Activated T-cell treated with anti-CD3 and anti-CD28 coated beads, Interleukin-2, amount 50 U/mL, for 72 hours (primary cell): Measurements from ENCODE around the gene SFXN3. TPM values are rescaled to one million over a fixed set of nuclear protein-coding genes. Genes with fewer than 3 reads are reported as not detected.

Experiments
- ATAC-seq, 2 donors: fragments of 150-1000 bp; cut with Tn5 transposase; replicated peaks in 1 of 2; 2 replicates each; pipeline ENCODE4 v1.10.0; 2021; ENCODE audit warnings: moderate library complexity in 2 of 2, mild to moderate bottlenecking in 1 of 2
- DNase-seq, 2 donors: peaks; one replicate each; pipeline ENCODE4 v3.0.0; 2021 to 2022; ENCODE audit warnings: mixed read lengths in 1 of 2
- H3K27ac Mint-ChIP-seq: one replicate; pipeline ENCODE4 v1.8.0; 2022; ENCODE audit warnings: mild to moderate bottlenecking, moderate library complexity, mixed read lengths
- H3K27me3 Mint-ChIP-seq: one replicate; pipeline ENCODE4 v1.8.0; 2022; ENCODE audit warnings: low read depth, mixed read lengths
- H3K36me3 Mint-ChIP-seq, 2 donors: one replicate each; pipeline ENCODE4 v1.8.0; 2022; ENCODE audit warnings: mixed read lengths in 2 of 2, mild to moderate bottlenecking in 1 of 2; ENCODE audit not compliant: insufficient read depth in 2 of 2
- H3K4me1 Mint-ChIP-seq: one replicate; pipeline ENCODE4 v1.8.0; 2022; ENCODE audit warnings: low read depth, mixed read lengths
- H3K4me3 Mint-ChIP-seq, 2 donors: one replicate each; pipeline ENCODE4 v1.8.0; 2022; ENCODE audit warnings: mild to moderate bottlenecking in 2 of 2, mixed read lengths in 2 of 2, moderate library complexity in 2 of 2
- H3K9me3 Mint-ChIP-seq, 2 donors: one replicate each; pipeline ENCODE4 v1.8.0; 2022; ENCODE audit warnings: mixed read lengths in 2 of 2
- total RNA-seq, 2 donors: library from RNA; stranded (reverse); gene quantifications; one replicate each; pipeline ENCODE4 v1.2.3, GENCODE V29; 2022

The SFXN3 gene
- total RNA-seq, 2 donors from 2014 or later: 23.5 to 24.2 TPM

DNA sequence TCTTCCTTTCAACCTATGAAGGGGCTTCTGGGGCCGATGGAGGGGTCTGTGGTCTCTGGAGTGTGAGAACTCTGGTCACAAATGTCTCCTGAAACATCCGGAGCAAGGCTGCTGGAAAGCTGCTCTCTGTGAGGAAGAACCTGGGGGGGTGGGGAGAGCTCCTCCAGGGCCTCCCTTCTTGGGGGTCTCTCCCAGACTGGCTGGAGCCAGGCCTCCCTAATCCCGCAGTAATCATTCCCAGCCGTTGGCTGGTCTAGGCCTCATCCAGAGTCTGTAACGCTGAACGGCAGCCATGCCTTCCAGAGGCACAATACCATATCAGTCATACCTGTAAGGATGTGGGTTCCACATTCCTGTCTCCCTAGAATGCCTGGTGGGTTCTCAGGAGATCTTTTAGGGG, 35.9 kb upstream of the SFXN3 start:
- H3K4me3 Mint-ChIP-seq: no peak overlapping the region
- H3K27ac Mint-ChIP-seq: no peak overlapping the region

GRCh38 chr10:100996678-100997359, 34.2 kb upstream of the SFXN3 start:
- ATAC-seq (peak; percentile 40 to 49), DNase-seq (peak; percentile 52 to 55)
- Mint-ChIP-seq H3K4me3 (peak overlapping the region; percentile 80 to 86), H3K36me3 (peaks cover 0 to 6% of the 10 kb centered on the region in 2 donors), H3K9me3 (no peaks in the 10 kb centered on the region), H3K4me1 (peaks cover 26% of the 10 kb centered on the region), H3K27me3 (no peaks in the 10 kb centered on the region), H3K27ac (peak overlapping the region; percentile 78)

More for the DNA sequence above, 35.9 kb upstream of the SFXN3 start:
- peaks cover 7 to 16% of the 10 kb centered on the region in 2 donors for H3K36me3 Mint-ChIP-seq
- H3K9me3 Mint-ChIP-seq: no peaks in the 10 kb centered on the region
- DNase-seq: no peak
- H3K27me3 Mint-ChIP-seq: no peaks in the 10 kb centered on the region
- peaks cover 40% of the 10 kb centered on the region for H3K4me1 Mint-ChIP-seq
- ATAC-seq: no peak

GRCh38 chr10:100997360-100998182, 33.5 kb upstream of the SFXN3 start:
- H3K27me3 Mint-ChIP-seq: no peaks in the 10 kb centered on the region
- DNase-seq: peak; percentile 79 to 88
- peaks cover 0 to 6% of the 10 kb centered on the region in 2 donors for H3K36me3 Mint-ChIP-seq
- peaks cover 26% of the 10 kb centered on the region for H3K4me1 Mint-ChIP-seq
- no peaks in the 10 kb centered on the region for H3K9me3 Mint-ChIP-seq
- peak overlapping the region; percentile 76 for H3K27ac Mint-ChIP-seq
- peak overlapping the region; percentile 80 to 86 for H3K4me3 Mint-ChIP-seq
- peak; percentile 60 to 63 for ATAC-seq

DNA sequence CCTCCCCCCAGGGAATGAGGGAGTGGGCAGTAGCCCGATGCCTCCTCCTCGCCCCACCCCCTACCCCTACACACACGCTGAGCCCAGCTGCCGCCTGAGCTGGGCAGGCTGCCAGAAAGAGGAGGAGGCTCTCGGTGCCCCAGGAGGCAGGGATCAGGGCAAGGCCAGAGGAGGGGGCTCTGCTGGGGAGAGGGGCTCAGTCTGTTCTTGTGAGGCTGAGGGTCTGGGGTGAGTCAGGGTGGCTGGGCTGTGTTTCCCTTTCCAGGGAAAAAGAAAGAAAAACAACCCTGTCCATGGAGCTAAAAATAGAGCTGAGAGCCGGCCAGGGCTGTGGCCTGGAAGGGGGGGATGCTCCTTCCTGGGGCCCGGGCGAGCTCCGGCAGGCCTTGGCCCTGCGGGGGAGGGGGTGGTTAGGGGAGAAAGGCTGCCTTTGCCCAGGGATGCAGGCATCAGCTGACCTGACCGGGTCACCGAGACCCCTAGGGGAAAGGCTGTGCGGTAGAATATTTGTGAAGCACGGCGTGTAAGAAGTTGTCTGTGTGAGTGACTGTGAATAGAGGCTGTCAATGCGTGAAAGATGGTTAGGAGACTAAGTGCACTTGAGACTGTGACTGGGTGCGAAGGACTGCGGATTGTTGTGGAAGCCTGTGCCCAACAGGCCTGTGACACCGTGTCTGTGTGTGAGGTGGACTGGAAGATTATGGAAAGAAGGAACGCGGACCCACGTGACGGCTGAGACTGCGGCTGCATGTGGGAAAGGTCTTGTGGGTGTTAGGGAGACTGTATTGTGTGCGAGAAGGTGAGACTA, 32.6 kb upstream of the SFXN3 start:
- ATAC-seq (peak; percentile 43 to 44), DNase-seq (peak; percentile 71 to 73)
- Mint-ChIP-seq H3K4me3 (peak overlapping the region; percentile 80 to 86), H3K36me3 (peaks cover 0 to 6% of the 10 kb centered on the region in 2 donors), H3K27me3 (no peaks in the 10 kb centered on the region), H3K27ac (peak overlapping the region; percentile 25), H3K4me1 (peaks cover 26% of the 10 kb centered on the region), H3K9me3 (no peaks in the 10 kb centered on the region)

GRCh38 chr10:100998991-100999741, 31.9 kb upstream of the SFXN3 start:
- Mint-ChIP-seq H3K4me3 (peak overlapping the region; percentile 80 to 86), H3K9me3 (no peaks in the 10 kb centered on the region), H3K4me1 (peaks cover 26% of the 10 kb centered on the region), H3K27ac (peak overlapping the region; percentile 25), H3K36me3 (peaks cover 0 to 6% of the 10 kb centered on the region in 2 donors), H3K27me3 (no peaks in the 10 kb centered on the region)
- ATAC-seq: peak; percentile 68 to 70
- DNase-seq: peak; percentile 84 to 90

DNA sequence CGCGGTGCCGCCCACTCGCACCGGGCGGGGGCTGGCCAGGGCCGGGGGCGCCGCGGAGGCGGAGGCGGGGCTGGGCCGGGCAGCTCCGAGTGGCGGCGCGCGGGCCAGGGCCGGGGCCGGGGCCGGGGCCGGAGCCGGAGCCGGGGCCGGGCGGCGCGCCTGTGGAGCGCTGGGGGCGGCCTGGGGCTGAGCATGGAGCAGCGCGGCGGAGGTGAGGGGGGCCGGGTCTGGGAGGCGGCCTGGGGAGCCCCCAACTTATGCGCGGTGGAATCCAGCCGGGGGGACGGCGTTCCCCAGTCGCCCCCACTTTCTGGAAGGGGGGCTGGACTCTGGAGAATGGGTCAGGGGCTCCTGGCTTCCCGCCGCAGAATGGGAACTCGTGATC, 31.3 kb upstream of the SFXN3 start, which contains the start of gene LZTS2:
Gene LZTS2, plus strand, starts transcription at position 67 of the 385 bp plus-strand sequence. CDS start 2,731 bp downstream, outside the sequence.
- DNase-seq (no peak), ATAC-seq (no peak)
- peak within 1 kb of the TSS; percentile 25 for H3K27ac Mint-ChIP-seq
- H3K27me3 Mint-ChIP-seq: no peaks in the 10 kb centered on the region
- peak within 1 kb of the TSS; percentile 80 to 86 for H3K4me3 Mint-ChIP-seq
- H3K36me3 Mint-ChIP-seq: peaks cover 0 to 3% of the 10 kb centered on the region in 2 donors
- H3K4me1 Mint-ChIP-seq: peaks cover 23% of the 10 kb centered on the region
- H3K9me3 Mint-ChIP-seq: no peaks in the 10 kb centered on the region

DNA sequence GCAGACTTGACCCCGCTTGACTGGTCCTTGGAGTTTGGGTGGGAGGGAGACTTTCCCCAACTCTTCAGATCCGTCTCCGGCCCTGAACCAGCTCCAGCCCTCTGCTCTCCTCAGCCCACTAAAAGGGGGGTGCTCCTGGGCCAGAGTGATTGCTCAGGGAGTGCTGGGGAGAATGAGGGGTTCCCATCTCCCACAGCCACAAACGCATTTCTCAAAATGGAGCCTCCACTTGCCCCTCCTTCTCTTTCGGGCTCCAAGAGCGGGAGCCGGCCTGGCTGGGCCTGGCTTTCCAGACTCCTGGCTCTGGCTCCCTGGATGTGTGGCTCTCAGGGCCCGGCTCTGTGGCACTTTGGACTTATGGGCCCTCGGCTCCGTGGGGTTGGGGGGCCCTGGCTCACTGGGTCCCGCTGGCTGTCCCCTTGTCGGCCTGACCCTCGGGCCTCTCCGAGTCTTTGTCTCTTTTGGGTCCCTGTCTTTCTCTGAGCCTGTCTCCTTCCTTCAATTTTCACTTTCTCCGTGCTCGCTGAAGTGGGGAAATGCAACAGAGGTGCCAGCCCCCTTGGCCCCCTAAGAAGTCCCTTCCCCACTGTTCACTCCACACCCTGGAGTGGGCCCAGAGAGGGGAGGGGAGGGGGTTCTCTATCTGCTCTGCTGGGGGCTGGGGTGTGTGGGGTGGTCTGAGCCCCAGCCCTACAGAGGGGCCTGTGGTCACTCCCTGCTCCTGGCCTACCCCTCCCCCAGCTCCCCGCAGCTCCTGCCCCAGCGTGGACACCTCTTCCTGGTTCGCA, 30.7 kb upstream of the SFXN3 start:
- Mint-ChIP-seq H3K4me1 (peaks cover 22% of the 10 kb centered on the region), H3K4me3 (peak overlapping the region; percentile 55 to 59), H3K9me3 (no peaks in the 10 kb centered on the region), H3K27ac (no peak overlapping the region), H3K27me3 (no peaks in the 10 kb centered on the region), H3K36me3 (peaks cover 0 to 2% of the 10 kb centered on the region in 2 donors)
- no peak for ATAC-seq
- DNase-seq: no peak

DNA sequence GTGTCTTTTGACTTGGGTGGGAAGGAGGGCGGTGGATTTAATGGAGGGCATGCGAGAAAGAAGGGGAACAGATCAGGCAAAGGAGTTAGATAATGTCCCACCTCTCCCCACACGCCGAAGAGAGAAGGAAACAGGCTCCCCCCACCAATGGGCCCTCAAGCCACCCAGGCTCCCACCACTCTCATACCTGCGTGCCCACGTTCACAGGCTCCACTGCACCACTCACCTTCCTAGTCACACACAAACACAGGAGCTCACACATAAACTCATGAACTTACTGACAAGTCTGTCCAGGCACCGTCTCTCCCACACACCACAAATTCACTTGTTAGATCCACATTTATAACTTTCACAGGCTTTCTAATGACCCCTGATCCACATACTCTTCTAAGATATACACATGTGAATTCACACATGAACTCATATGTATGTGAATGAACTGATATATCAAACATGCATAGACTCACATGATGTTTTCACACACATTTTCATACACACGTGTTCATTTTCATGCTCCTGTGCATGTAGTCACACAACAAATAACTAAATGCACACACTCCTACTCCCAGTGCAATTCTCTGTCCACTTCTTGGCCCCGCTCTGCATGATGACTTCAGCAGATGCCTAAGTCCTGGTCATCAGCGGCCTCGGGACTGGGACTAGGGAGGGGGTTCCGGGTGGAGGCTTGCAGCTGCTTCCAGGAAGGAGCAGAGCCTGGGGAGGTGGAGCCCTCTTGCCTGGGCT, 29.9 kb upstream of the SFXN3 start:
- no peak overlapping the region for H3K27ac Mint-ChIP-seq
- H3K27me3 Mint-ChIP-seq: no peaks in the 10 kb centered on the region
- no peak for DNase-seq
- peak overlapping the region; percentile 57 to 59 for H3K4me3 Mint-ChIP-seq
- H3K9me3 Mint-ChIP-seq: no peaks in the 10 kb centered on the region
- peaks cover 19% of the 10 kb centered on the region for H3K4me1 Mint-ChIP-seq
- peaks cover 0 to 2% of the 10 kb centered on the region in 2 donors for H3K36me3 Mint-ChIP-seq
- no peak for ATAC-seq

GRCh38 chr10:101001659-101002035, 29.4 kb upstream of the SFXN3 start:
- ATAC-seq (no peak), DNase-seq (no peak)
- Mint-ChIP-seq H3K27me3 (no peaks in the 10 kb centered on the region), H3K9me3 (no peaks in the 10 kb centered on the region), H3K4me3 (no peak overlapping the region), H3K36me3 (peaks cover 0 to 2% of the 10 kb centered on the region in 2 donors), H3K27ac (no peak overlapping the region), H3K4me1 (peaks cover 14% of the 10 kb centered on the region)

- Mint-ChIP-seq H3K27ac (no peak overlapping the region), H3K4me1 (peaks cover 13% of the 10 kb centered on the region), H3K4me3 (no peak overlapping the region), H3K36me3 (no peaks in the 10 kb centered on the region), H3K27me3 (no peaks in the 10 kb centered on the region), H3K9me3 (no peaks in the 10 kb centered on the region)
- ATAC-seq (no peak), DNase-seq (no peak)
Observed at GRCh38 chr10:101002456-101002855, 28.6 kb upstream of the SFXN3 start.

DNA sequence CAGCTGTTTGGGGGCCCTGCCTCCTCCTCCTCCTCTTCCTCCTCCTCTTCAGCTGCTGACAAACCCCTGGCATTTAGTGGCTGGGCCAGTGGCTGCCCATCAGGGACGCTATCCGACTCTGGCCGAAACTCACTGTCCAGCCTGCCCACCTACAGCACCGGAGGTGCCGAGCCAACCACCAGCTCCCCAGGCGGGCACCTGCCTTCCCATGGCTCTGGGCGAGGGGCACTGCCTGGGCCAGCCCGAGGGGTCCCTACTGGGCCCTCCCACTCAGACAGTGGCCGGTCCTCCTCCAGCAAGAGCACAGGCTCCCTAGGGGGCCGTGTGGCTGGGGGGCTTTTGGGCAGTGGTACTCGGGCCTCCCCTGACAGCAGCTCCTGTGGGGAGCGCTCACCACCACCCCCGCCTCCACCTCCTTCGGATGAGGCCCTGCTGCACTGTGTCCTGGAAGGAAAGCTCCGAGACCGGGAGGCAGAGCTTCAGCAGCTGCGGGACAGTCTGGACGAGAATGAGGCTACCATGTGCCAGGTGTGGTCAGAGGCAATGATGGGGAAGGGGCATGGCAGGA, 27.3 kb upstream of the SFXN3 start:
- no peak overlapping the region for H3K4me3 Mint-ChIP-seq
- H3K27me3 Mint-ChIP-seq: no peaks in the 10 kb centered on the region
- DNase-seq: no peak
- no peak for ATAC-seq
- H3K27ac Mint-ChIP-seq: no peak overlapping the region
- no peaks in the 10 kb centered on the region for H3K36me3 Mint-ChIP-seq
- H3K9me3 Mint-ChIP-seq: no peaks in the 10 kb centered on the region
- H3K4me1 Mint-ChIP-seq: peaks cover 3% of the 10 kb centered on the region
